CD14-positive monocyte (primary cell): ENCODE measurements around the gene TNFRSF12A. TPM values are rescaled to one million over a fixed set of nuclear protein-coding genes. Genes with fewer than 3 reads are reported as not detected.
A peak's percentile ranks its signal among the peaks of the same experiment; 100 is the strongest.

ENCODE experiments used
- DNase-seq, 3 donors: peaks; one replicate each; pipeline ENCODE4 v3.0.0-alpha.2; 2011 to 2022
- H2AFZ ChIP-seq: 2 replicates; pipeline ENCODE4 v1.6.0; 2012; ENCODE audit warnings: mild to moderate bottlenecking, low read depth, low read length, inconsistent platforms; ENCODE audit not compliant: insufficient read depth, poor library complexity, severe bottlenecking
- H3K27ac ChIP-seq, 2 donors: 1 replicate in 1 of 2; 2 replicates in 1 of 2; pipeline ENCODE4 v1.5.1; 2012 to 2013; ENCODE audit warnings: low read length in 2 of 2, control low read depth in 1 of 2, inconsistent platforms in 1 of 2, low read depth in 1 of 2, mild to moderate bottlenecking in 1 of 2
- H3K27me3 ChIP-seq, 2 donors: one replicate each; pipeline versions ENCODE4 v1.6.0 to v1.6.1; 2011 to 2013; ENCODE audit warnings: low read length in 2 of 2; ENCODE audit not compliant: control insufficient read depth in 2 of 2, insufficient read depth in 2 of 2
- H3K36me3 ChIP-seq, 2 donors: replicated peaks in 1 of 2; 1 replicate in 1 of 2; 2 replicates in 1 of 2; pipeline versions ENCODE4 v1.5.1 to v1.6.1; 2012 to 2013; ENCODE audit warnings: low read length in 2 of 2, control low read depth in 1 of 2, inconsistent platforms in 1 of 2, mild to moderate bottlenecking in 1 of 2; ENCODE audit not compliant: insufficient read depth in 2 of 2, control insufficient read depth in 1 of 2
- H3K4me1 ChIP-seq, 2 donors: 1 replicate in 1 of 2; 2 replicates in 1 of 2; pipeline versions ENCODE4 v1.5.1 to v1.6.1; 2012 to 2013; ENCODE audit warnings: low read length in 2 of 2, control low read depth in 1 of 2, inconsistent platforms in 1 of 2, mild to moderate bottlenecking in 1 of 2, moderate library complexity in 1 of 2; ENCODE audit not compliant: insufficient read depth in 2 of 2, control insufficient read depth in 1 of 2
- H3K4me2 ChIP-seq: replicated peaks from 2 replicates; pipeline ENCODE3; 2012; ENCODE audit warnings: low read length, moderate library complexity, mild to moderate bottlenecking; ENCODE audit not compliant: poor library complexity, severe bottlenecking; ENCODE audit errors: extremely low read depth
- H3K4me3 ChIP-seq, 3 experiments: fragments of 200-600 bp in 1 of 3; sonication (generic) in 1 of 3; replicated peaks in 1 of 3; 1 replicate in 2 of 3; 2 replicates in 1 of 3; pipeline ENCODE4 v1.5.1; 2011 to 2013; ENCODE audit warnings: low read length in 3 of 3, mild to moderate bottlenecking in 3 of 3, control low read depth in 2 of 3, low read depth in 2 of 3, inconsistent platforms in 1 of 3, moderate library complexity in 1 of 3
- H3K79me2 ChIP-seq: 2 replicates; pipeline ENCODE4 v1.6.0; 2012; ENCODE audit warnings: mild to moderate bottlenecking, control low read depth, inconsistent platforms, low read length, moderate library complexity; ENCODE audit not compliant: insufficient read depth
- H3K9ac ChIP-seq: 2 replicates; pipeline ENCODE4 v1.6.0; 2017; ENCODE audit warnings: low read length, mild to moderate bottlenecking; ENCODE audit not compliant: insufficient read depth, poor library complexity, severe bottlenecking
- H3K9me3 ChIP-seq, 2 donors: replicated peaks in 1 of 2; 1 replicate in 1 of 2; 2 replicates in 1 of 2; pipeline versions ENCODE4 v1.5.1 to v1.6.1; 2012 to 2013; ENCODE audit warnings: low read length in 2 of 2, control low read depth in 1 of 2; ENCODE audit not compliant: control insufficient read depth in 1 of 2, insufficient read depth in 1 of 2
- H4K20me1 ChIP-seq: 2 replicates; pipeline ENCODE4 v1.6.0; 2012; ENCODE audit warnings: mild to moderate bottlenecking, low read length, control low read depth, moderate library complexity; ENCODE audit not compliant: insufficient read depth
- H3K27ac Mint-ChIP-seq, 7 donors: one replicate each; pipeline ENCODE4 v1.8.0; 2020; ENCODE audit warnings: mild to moderate bottlenecking in 7 of 7, mixed read lengths in 7 of 7, moderate library complexity in 6 of 7, inconsistent platforms in 2 of 7
- H3K27me3 Mint-ChIP-seq, 3 donors: one replicate each; pipeline ENCODE4 v1.8.0; 2021 to 2022; ENCODE audit warnings: low read depth in 3 of 3, mild to moderate bottlenecking in 3 of 3, mixed read lengths in 3 of 3, moderate library complexity in 3 of 3, inconsistent platforms in 1 of 3
- H3K36me3 Mint-ChIP-seq, 2 donors: one replicate each; pipeline ENCODE4 v1.8.0; 2020; ENCODE audit warnings: mixed read lengths in 2 of 2, inconsistent platforms in 1 of 2, mild to moderate bottlenecking in 1 of 2
- H3K4me1 Mint-ChIP-seq: one replicate; pipeline ENCODE4 v1.8.0; 2020; ENCODE audit warnings: mild to moderate bottlenecking, mixed read lengths
- H3K4me3 Mint-ChIP-seq, 2 donors: one replicate each; pipeline ENCODE4 v1.8.0; 2020; ENCODE audit warnings: mild to moderate bottlenecking in 2 of 2, mixed read lengths in 2 of 2, moderate library complexity in 1 of 2
- H3K9me3 Mint-ChIP-seq, 7 donors: one replicate each; pipeline ENCODE4 v1.8.0; 2020 to 2022; ENCODE audit warnings: mixed read lengths in 7 of 7, mild to moderate bottlenecking in 6 of 7, moderate library complexity in 6 of 7, inconsistent platforms in 2 of 7
- whole genome bisulfite sequencing: methylation state at CpG from one replicate; pipeline ENCODE4 v1.1.5; 2013; ENCODE audit warnings: missing lambda C conversion rate; ENCODE audit not compliant: insufficient coverage; 5-methylcytosine and 5-hydroxymethylcytosine counted together
- intact Hi-C, 2 donors: fragments of 100-400 bp; cut with micrococcal nuclease; formaldehyde crosslinking; loops; one replicate each; pipeline versions ENCODE4 v1.15.0 to v1.15.1; 2023
- polyA plus RNA-seq, 3 donors: library from polyadenylated mRNA; depleted of rRNA in 1 of 3; unstranded in 2 of 3; stranded (reverse) in 1 of 3; fragments of 300-500 nt in 2 of 3; fragments of >200 nt in 1 of 3; fragmentation: Illumina TruSeq in 2 of 3; gene quantifications; 1 replicate in 2 of 3; 2 replicates in 1 of 3; pipeline ENCODE4 v1.2.3, GENCODE V29; 2012 to 2021
- TF ChIP-seq, protein P1 (sequence below): fragments of 200-600 bp; IDR thresholded peaks from one replicate; pipeline ENCODE4 v1.8.0; 2022; ENCODE audit warnings: antibody characterized with exemption, mild to moderate bottlenecking

Gene TNFRSF12A
- polyA plus RNA-seq, 3 donors: 2.9 to 6.2 (median 5.7) TPM

- peaks cover 8 to 15% of the 10 kb centered on the region in 2 donors for H3K36me3 Mint-ChIP-seq
- Histone ChIP-seq H3K4me1 (peaks cover 7 to 17% of the 10 kb centered on the region in 2 donors), H3K27me3 (peaks cover 45 to 90% of the 10 kb centered on the region in 2 donors), H3K9me3 (peaks cover 0 to 19% of the 10 kb centered on the region in 2 donors), H3K4me3 (no peak overlapping the region), H3K4me2 (peak overlapping the region; percentile 16), H4K20me1 (no peaks in the 10 kb centered on the region), H3K36me3 (no peaks in the 10 kb centered on the region), H3K9ac (peak overlapping the region; percentile 4), H3K27ac (no peak overlapping the region), H3K79me2 (no peaks in the 10 kb centered on the region), H2AFZ (no peak overlapping the region)
- H3K27me3 Mint-ChIP-seq: peaks cover 70 to 98% (median 92%) of the 10 kb centered on the region in 3 donors
- peak overlapping the region in 1 of 2 donors; percentile 88 for H3K4me3 Mint-ChIP-seq
- DNase-seq: no peak
- no peak overlapping the region for H3K27ac Mint-ChIP-seq
- intact Hi-C loops: no loop called here
- TF ChIP-seq, protein P1, sequence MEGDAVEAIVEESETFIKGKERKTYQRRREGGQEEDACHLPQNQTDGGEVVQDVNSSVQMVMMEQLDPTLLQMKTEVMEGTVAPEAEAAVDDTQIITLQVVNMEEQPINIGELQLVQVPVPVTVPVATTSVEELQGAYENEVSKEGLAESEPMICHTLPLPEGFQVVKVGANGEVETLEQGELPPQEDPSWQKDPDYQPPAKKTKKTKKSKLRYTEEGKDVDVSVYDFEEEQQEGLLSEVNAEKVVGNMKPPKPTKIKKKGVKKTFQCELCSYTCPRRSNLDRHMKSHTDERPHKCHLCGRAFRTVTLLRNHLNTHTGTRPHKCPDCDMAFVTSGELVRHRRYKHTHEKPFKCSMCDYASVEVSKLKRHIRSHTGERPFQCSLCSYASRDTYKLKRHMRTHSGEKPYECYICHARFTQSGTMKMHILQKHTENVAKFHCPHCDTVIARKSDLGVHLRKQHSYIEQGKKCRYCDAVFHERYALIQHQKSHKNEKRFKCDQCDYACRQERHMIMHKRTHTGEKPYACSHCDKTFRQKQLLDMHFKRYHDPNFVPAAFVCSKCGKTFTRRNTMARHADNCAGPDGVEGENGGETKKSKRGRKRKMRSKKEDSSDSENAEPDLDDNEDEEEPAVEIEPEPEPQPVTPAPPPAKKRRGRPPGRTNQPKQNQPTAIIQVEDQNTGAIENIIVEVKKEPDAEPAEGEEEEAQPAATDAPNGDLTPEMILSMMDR: no peak
- WGBS: 5% methylated on average over 39 of the region's 40 CpGs
- H3K9me3 Mint-ChIP-seq: peaks cover 3 to 34% (median 14%) of the 10 kb centered on the region in 7 donors
- H3K4me1 Mint-ChIP-seq: peaks cover 17% of the 10 kb centered on the region
These were observed 16.0 kb downstream of the TNFRSF12A start for GRCh38 chr16:3035972-3036725.

- H3K27me3 Mint-ChIP-seq: peaks cover 72 to 95% (median 92%) of the 10 kb centered on the region in 3 donors
- H3K9me3 Mint-ChIP-seq: peaks cover 3 to 34% (median 14%) of the 10 kb centered on the region in 7 donors
- peak within 1 kb of the TSS; percentile 4 for H3K9ac ChIP-seq
- H4K20me1 ChIP-seq: no peaks in the 10 kb centered on the region
- H3K27ac ChIP-seq: no peak within 1 kb of the TSS
- peak within 1 kb of the TSS; percentile 16 for H3K4me2 ChIP-seq
- H2AFZ ChIP-seq: no peak within 1 kb of the TSS
- TF ChIP-seq, protein P1: no peak
- H3K79me2 ChIP-seq: no peaks in the 10 kb centered on the region
- H3K27me3 ChIP-seq: peaks cover 45 to 84% of the 10 kb centered on the region in 2 donors
- H3K27ac Mint-ChIP-seq: no peak within 1 kb of the TSS
- no peaks in the 10 kb centered on the region for H3K36me3 ChIP-seq
- peaks cover 17% of the 10 kb centered on the region for H3K4me1 Mint-ChIP-seq
- no peak within 1 kb of the TSS for H3K4me3 ChIP-seq
- peaks cover 7 to 17% of the 10 kb centered on the region in 2 donors for H3K4me1 ChIP-seq
- H3K4me3 Mint-ChIP-seq: peak within 1 kb of the TSS in 1 of 2 donors; percentile 88
- peaks cover 0 to 19% of the 10 kb centered on the region in 2 donors for H3K9me3 ChIP-seq
- WGBS: 2% methylated on average over 35 of the region's 44 CpGs
- H3K36me3 Mint-ChIP-seq: peaks cover 8 to 15% of the 10 kb centered on the region in 2 donors
- intact Hi-C loops: no loop called here
- DNase-seq: no peak
These were observed 16.7 kb downstream of the TNFRSF12A start, which contains the start of gene BICDL2 for GRCh38 chr16:3036726-3037315. Gene BICDL2 (minus strand): TSS chr16:3036944. CDS start chr16:3035496, 1,448 bp downstream.
